Activated naive CD8-positive, alpha-beta T cell treated with anti-CD3 and anti-CD28 coated beads, Interleukin-2, amount 50 U/mL, for 16 hours (primary cell): Measurements from ENCODE around the gene TBC1D10A.

Experiments
- DNase-seq: peaks from one replicate; pipeline ENCODE4 v3.0.0-alpha.2; 2020; ENCODE audit warnings: low read depth, low spot score

Gene TBC1D10A

GRCh38 chr22:30248484-30248883, 78.3 kb downstream of the TBC1D10A start:
- DNase-seq = no peak

DNA sequence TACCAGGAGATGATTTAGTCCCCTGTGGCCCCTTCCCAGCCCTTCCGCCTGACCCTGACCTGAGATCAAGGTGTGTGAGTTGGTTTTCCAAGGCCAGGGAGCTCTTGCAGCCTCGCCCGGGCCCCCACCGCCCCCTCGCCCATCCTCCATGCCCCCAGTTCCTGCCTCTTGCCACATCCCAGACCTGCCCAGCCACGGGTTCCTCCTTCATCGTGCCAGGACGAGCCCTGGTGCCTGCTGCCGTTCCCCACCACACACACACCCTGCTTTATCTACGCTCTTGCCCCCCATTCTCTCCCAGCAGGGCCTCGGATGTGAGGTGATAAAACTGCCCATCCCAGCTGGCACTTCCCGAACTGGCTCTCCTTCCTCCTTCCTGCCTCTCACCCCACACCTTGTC, 78.8 kb downstream of the TBC1D10A start:
- no peak for DNase-seq

DNA sequence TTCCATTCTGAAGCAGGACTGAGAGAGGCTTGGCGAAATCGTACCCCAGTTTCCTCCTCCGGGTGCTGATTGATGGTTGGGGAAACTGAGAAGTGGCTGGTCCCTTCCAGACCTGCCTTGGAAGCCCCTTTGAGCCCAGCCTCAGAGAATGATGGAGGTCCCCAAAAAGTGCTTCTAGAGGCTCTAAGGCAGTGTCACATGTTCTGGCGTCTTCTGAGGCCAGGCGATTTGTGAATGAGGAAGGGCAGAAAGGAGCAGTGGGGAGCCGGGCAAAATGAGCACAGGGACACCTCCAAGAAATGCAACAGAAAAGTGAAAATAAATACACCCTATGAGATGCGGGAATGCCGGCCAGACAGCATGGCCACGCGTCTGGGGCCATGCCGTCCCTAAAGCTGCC, 79.2 kb downstream of the TBC1D10A start:
- DNase-seq = no peak

- no peak for DNase-seq
These were observed 79.8 kb downstream of the TBC1D10A start for GRCh38 chr22:30246814-30247376.

- DNase-seq = peak; percentile 41
These were observed 80.5 kb downstream of the TBC1D10A start, which contains the start of gene LIF for GRCh38 chr22:30245985-30246813. Gene LIF (minus strand): TSS chr22:30246759. CDS start chr22:30246695, 64 bp downstream.

DNA sequence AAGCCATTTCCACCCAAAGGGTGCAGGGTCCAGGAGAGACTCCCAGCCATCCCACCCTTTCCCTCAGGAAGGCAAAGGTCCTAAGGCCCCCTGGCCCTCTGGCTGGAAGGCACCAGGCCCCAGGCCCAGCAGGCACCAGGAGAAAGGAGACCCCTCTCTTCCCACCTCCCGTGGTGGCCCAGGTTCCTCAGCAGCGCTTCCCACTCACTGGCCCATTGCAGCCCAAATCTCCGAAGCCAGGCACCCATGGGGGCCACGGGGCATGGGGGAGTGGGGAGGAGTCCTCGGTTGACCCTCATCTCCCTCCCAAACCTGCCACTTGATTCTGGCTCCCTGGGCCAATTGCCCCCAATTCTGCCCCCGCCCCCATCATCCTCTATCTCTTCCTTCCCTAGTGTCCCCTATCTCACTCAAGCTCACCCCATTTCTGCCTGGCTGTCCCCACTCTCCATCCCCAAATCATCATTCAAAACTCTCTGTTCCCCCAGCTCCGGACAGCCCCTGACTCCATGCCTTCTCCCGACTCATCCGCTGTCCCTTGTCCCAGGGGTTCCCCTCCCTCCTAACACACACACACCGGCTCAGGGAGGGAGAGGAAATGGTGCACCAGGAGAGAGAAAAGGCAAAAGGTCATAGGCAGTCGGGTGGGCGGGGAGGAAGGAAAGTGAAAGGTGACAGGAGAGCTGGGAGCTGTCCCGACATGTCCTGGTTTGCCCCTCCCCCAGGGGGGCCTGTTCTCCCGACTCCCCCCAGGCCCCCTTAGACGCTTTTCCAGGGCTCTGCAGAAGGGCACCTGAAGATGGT, 81.4 kb downstream of the TBC1D10A start:
- DNase-seq = no peak

DNA sequence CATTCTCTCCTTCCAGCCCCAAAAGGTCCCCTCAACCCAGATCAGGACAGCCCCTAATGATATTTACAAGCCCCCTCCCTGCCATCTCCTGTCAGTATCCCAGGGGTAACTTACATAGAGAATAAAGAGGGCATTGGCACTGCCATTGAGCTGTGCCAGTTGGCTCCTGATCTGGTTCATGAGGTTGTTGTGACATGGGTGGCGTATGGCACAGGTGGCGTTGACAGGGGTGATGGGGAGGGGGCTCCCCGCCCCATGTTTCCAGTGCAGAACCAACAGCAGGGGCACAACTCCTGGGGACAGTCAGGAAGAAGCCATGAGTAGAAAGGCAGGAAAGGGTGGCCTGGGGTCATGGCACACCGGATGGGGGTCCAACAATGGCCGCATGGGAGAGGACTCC, 82.1 kb downstream of the TBC1D10A start:
- DNase-seq = no peak

DNA sequence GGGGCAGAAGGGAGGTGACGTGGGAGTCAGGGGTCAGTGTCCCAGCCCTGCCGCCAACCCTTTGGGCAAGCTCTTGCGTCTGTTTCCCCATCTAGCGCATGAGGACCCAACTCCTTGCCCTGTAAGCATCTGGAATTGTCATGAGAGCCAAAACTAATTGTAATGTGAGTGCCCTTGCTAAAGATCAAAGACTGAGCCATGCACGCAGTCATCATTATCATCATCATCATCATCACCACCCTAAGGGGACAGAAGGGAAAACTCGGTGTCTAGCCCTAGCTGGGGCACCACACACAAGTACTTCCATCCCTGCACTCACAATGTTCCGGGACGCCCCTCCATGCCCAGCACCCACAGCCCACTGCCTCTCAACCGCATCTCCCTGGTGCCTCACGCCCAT, 82.7 kb downstream of the TBC1D10A start:
- DNase-seq = no peak

DNA sequence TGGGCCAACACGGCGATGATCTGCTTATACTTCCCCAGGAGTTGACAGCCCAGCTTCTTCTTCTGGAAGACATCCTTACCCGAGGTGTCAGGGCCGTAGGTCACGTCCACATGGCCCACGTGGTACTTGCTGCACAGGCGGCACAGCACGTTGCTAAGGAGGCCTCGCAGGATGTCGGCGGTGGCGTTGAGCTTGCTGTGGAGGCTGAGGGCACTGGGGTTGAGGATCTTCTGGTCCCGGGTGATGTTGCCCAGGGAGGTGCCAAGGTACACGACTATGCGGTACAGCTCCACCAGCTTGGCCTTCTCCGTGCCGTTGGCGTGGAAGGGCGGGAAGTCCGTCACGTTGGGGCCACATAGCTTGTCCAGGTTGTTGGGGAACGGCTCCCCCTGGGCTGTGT, 83.1 kb downstream of the TBC1D10A start:
- no peak for DNase-seq
